ENCODE results near the gene POFUT2. TPM values are rescaled to one million over a fixed set of nuclear protein-coding genes. Genes with fewer than 3 reads are reported as not detected.

The POFUT2 gene
- polyA plus RNA-seq, 1 experiment, result 38.5 TPM

GRCh38 chr21:45236481-45236880, 51.2 kb downstream of the POFUT2 start:
- Histone ChIP-seq H3K4me3 (ENCODE audit: low read depth, low read length) (no peak overlapping the region), H3K27me3 (ENCODE audit: control insufficient read depth, insufficient read depth, low read length) (peaks cover 12% of the 10 kb centered on the region), H3K36me3 (ENCODE audit: control insufficient read depth, insufficient read depth, low read length) (no peaks in the 10 kb centered on the region)
- no peak for DNase-seq (ENCODE audit: low read depth)
- ChIA-PET CTCF (interaction anchor here (1.0 to 1.1 kb wide), 2 partner anchors 31 to 96 kb away, joined by 3 read pairs; no protein-coding TSS in a partner anchor), POLR2A (no interaction called here)
- TF ChIP-seq CTCF (IDR thresholded peaks at IDR 0.05; ENCODE audit: insufficient read depth, low read depth, low read length), result no peak

DNA sequence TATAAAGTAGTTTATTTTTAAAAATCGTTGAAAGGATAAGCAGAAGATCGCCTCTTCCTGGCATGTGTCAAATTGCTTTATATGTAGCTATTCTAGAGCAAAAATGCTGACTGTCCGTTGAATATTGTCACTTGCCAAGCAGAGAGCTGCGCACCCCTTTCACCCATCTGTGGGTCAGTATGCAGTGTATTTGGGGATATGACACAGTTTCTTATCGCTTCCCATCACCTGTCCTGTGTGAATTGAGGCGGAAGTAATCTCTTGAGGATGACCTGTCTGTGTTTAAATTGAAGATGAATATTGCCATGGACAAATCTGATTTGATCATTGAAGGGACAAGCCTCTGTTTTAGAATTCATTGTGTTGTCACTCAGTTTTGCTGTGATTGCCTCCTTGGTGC, 52.2 kb downstream of the POFUT2 start:
- H3K27me3 ChIP-seq (ENCODE audit: control insufficient read depth, insufficient read depth, low read length), result peaks cover 12% of the 10 kb centered on the region
- CTCF ChIA-PET, result no interaction called here

GRCh38 chr21:45234965-45235364, 52.7 kb downstream of the POFUT2 start:
- peaks cover 12% of the 10 kb centered on the region for H3K27me3 ChIP-seq (ENCODE audit: control insufficient read depth, insufficient read depth, low read length)
- no peak for TF ChIP-seq CTCF (IDR thresholded peaks at IDR 0.05; ENCODE audit: insufficient read depth, low read depth, low read length)
- H3K4me3 ChIP-seq (ENCODE audit: low read depth, low read length), result no peak overlapping the region
- ChIA-PET CTCF (interaction anchor here (1.5 kb wide), 1 partner anchor 98 kb away, joined by 5 read pairs; no protein-coding TSS in a partner anchor), POLR2A (interaction anchor here (0.6 kb wide), 1 partner anchor 27 kb away, joined by 3 read pairs; no protein-coding TSS in a partner anchor)
- no peak for DNase-seq (ENCODE audit: low read depth)
- H3K36me3 ChIP-seq (ENCODE audit: control insufficient read depth, insufficient read depth, low read length), result no peaks in the 10 kb centered on the region

More for the DNA sequence above, 52.2 kb downstream of the POFUT2 start:
- no peak overlapping the region for H3K4me3 ChIP-seq (ENCODE audit: low read depth, low read length)
- DNase-seq (ENCODE audit: low read depth), result no peak
- POLR2A ChIA-PET, result no interaction called here
- no peak for TF ChIP-seq CTCF (IDR thresholded peaks at IDR 0.05; ENCODE audit: insufficient read depth, low read depth, low read length)
- H3K36me3 ChIP-seq (ENCODE audit: control insufficient read depth, insufficient read depth, low read length), result no peaks in the 10 kb centered on the region

DNA sequence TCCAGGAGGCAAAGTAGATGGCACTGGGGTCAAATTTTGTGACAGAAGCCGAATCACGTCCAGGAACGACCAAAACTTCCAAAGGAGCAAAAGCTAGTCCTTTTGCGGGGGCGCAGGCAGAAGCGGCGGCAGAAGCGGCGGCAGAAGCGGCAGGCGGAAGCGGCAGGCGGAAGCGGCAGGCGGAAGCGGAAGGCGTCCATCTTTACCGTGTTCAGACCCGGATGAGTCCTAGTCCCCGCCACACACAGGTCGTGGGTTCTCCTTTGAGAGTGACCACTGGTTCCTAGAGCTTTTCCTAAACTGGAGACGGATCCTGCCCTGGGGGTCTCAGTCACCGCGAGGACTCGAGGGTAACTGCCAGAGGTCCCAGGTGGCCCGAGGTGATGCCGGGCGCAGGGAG, 53.6 kb downstream of the POFUT2 start:
- no peak overlapping the region for H3K4me3 ChIP-seq (ENCODE audit: low read depth, low read length)
- no peaks in the 10 kb centered on the region for H3K36me3 ChIP-seq (ENCODE audit: control insufficient read depth, insufficient read depth, low read length)
- CTCF ChIA-PET, result interaction anchor here (1.0 to 2.5 kb wide), 3 partner anchors 15 to 97 kb away, joined by 3 to 8 read pairs (median 5); no protein-coding TSS in a partner anchor
- no peak for DNase-seq (ENCODE audit: low read depth)
- TF ChIP-seq CTCF (IDR thresholded peaks at IDR 0.05; ENCODE audit: insufficient read depth, low read depth, low read length), result no peak
- peaks cover 12% of the 10 kb centered on the region for H3K27me3 ChIP-seq (ENCODE audit: control insufficient read depth, insufficient read depth, low read length)
- POLR2A ChIA-PET, result no interaction called here

GRCh38 chr21:45231705-45232104, 56.0 kb downstream of the POFUT2 start:
- no peak for TF ChIP-seq CTCF (IDR thresholded peaks at IDR 0.05; ENCODE audit: insufficient read depth, low read depth, low read length)
- Histone ChIP-seq H3K36me3 (ENCODE audit: control insufficient read depth, insufficient read depth, low read length) (no peaks in the 10 kb centered on the region), H3K27me3 (ENCODE audit: control insufficient read depth, insufficient read depth, low read length) (peaks cover 10% of the 10 kb centered on the region), H3K4me3 (ENCODE audit: low read depth, low read length) (no peak overlapping the region)
- POLR2A ChIA-PET, result no interaction called here
- CTCF ChIA-PET, result interaction anchor here (1.6 to 2.5 kb wide), 2 partner anchors 20 to 91 kb away, joined by 3 to 8 read pairs; no protein-coding TSS in a partner anchor
- no peak for DNase-seq (ENCODE audit: low read depth)
